ENCODE data around the gene NCKAP1. TPM values are rescaled to one million over a fixed set of nuclear protein-coding genes. Genes with fewer than 3 reads are reported as not detected.

NCKAP1 gene
- total RNA-seq, 1 experiment from 2014 or later, result 112 TPM

- Mint-ChIP-seq H3K4me1 (peaks cover 20 to 25% of the 10 kb centered on the region in 2 experiments), H3K27me3 (ENCODE audit: low read depth) (no peaks in the 10 kb centered on the region), H3K9me3 (no peaks in the 10 kb centered on the region), H3K36me3 (ENCODE audit: insufficient read depth in 1 of 3, low read depth in 3 of 3) (no peaks in the 10 kb centered on the region), H3K4me3 (no peak overlapping the region), H3K27ac (no peak overlapping the region)
- Histone ChIP-seq H2AK5ac (ENCODE audit: insufficient read length, low read length) (no peak overlapping the region), H2BK120ac (ENCODE audit: low read depth, low read length, poor library complexity, severe bottlenecking) (no peak overlapping the region), H2AFZ (ENCODE audit: low read length) (no peak overlapping the region), H3K18ac (ENCODE audit: insufficient read length, low read depth, low read length) (no peak overlapping the region), H3K14ac (ENCODE audit: insufficient read depth, low read length) (no peak overlapping the region), H2BK20ac (ENCODE audit: low read depth, low read length, poor library complexity, severe bottlenecking) (no peak overlapping the region), H4K91ac (ENCODE audit: insufficient read length, low read depth, low read length) (no peak overlapping the region), H2BK5ac (ENCODE audit: insufficient read length, low read length) (no peak overlapping the region), H4K5ac (ENCODE audit: insufficient read length, low read depth, low read length) (no peak overlapping the region), H3K79me2 (ENCODE audit: insufficient read depth, low read length) (no peaks in the 10 kb centered on the region), H3K4me1 (ENCODE audit: insufficient read depth, low read length) (peaks cover 2% of the 10 kb centered on the region; the same call in 1 of the 2 replicates), H4K20me1 (ENCODE audit: control insufficient read depth, insufficient read depth, insufficient read length) (no peaks in the 10 kb centered on the region), H3K23ac (ENCODE audit: insufficient read length, low read depth, low read length) (no peak overlapping the region), H2BK15ac (ENCODE audit: low read depth, low read length) (no peak overlapping the region), H3K23me2 (ENCODE audit: insufficient read length, low read depth, low read length, poor library complexity, severe bottlenecking) (peaks cover 6% of the 10 kb centered on the region), H3K27ac (ENCODE audit: insufficient read length, low read depth, low read length) (no peak overlapping the region), H3T11ph (ENCODE audit: low read length) (no peak overlapping the region), H2BK12ac (ENCODE audit: insufficient read length, low read depth, low read length) (no peak overlapping the region), H3K4ac (ENCODE audit: low read depth, low read length) (no peak overlapping the region), H3K27me3 (ENCODE audit: insufficient read depth, low read length) (no peaks in the 10 kb centered on the region), H3K79me1 (ENCODE audit: insufficient read depth, low read depth, low read length, poor library complexity, severe bottlenecking) (no peaks in the 10 kb centered on the region), H3K9me3 (ENCODE audit: control insufficient read depth, low read depth, low read length) (no peaks in the 10 kb centered on the region), H4K8ac (replicated peaks; ENCODE audit: insufficient read length, low read depth, low read length) (no peak overlapping the region), H3K56ac (ENCODE audit: insufficient read length, low read depth, low read length) (no peak overlapping the region), H3K4me2 (ENCODE audit: insufficient read depth, insufficient read length, low read length) (no peak overlapping the region), H3K9ac (ENCODE audit: extremely low read depth, insufficient read length, low read length) (no peak overlapping the region)
- no peak for TF ChIP-seq CTCF (conservative IDR thresholded peaks at IDR 0.05)
- DNase-seq, result no peak
- no CpG with 5 or more reads among the region's 1 CpG for WGBS (ENCODE audit: extremely low coverage, insufficient read length, low lambda C conversion rate)
Measured at GRCh38 chr2:183081911-183082310, 43.7 kb upstream of the NCKAP1 start.

Measured in H9 (cell line).